Measurements from ENCODE around the gene CTSO. TPM values are rescaled to one million over a fixed set of nuclear protein-coding genes. Genes with fewer than 3 reads are reported as not detected.

CTSO gene
- polyA plus RNA-seq, 3 donors, result 44.3 to 57.3 (median 45.1) TPM

DNA sequence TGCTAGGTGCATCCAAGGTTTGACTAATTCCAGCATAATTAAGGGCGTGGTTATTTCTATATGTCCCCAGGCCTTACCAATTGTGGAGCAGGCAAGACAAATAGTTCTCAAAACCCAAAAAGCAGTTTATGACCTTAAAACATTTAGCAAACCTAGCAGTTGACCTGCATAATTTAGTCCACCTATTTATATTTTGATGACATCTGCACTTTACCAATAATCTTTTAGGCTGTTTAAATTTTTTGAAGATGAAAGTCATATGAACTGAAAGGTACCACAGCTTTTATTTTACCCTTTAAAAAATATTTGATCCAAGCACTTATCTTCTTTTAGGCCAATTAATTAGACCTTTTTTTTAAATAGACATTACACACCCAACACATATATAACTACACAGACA is 77.8 kb downstream of the CTSO start:
- no peak for DNase-seq (ENCODE audit: low read depth in 3 of 3, low spot score in 2 of 3)

Other genes starting within 250 kb of the CTSO start
- 10 to 100 TPM; 77.1 to 80.9 (median 77.3) TPM for gene GUCY1B1, start 194.8 kb downstream of the CTSO start, polyA plus RNA-seq (ENCODE audit: insufficient read length in 3 of 3)
- gene ASIC5, start 87.6 kb downstream of the CTSO start, polyA plus RNA-seq (ENCODE audit: insufficient read length in 3 of 3), result under 1 TPM in 2 of 3 donors, not detected in 1; 0.07 to 0.13 TPM
- 1 to 10 TPM; 1.7 to 3.3 (median 2.7) TPM for gene TDO2, start 50.2 kb downstream of the CTSO start, polyA plus RNA-seq (ENCODE audit: insufficient read length in 3 of 3)